PC-9 (cell line): ENCODE results near the gene CPED1. TPM values are rescaled to one million over a fixed set of nuclear protein-coding genes. Genes with fewer than 3 reads are reported as not detected.

Experiments used
- BruUV-seq: library from RNA; stranded (reverse); fragments of 400-500 nt; replicated peaks from 2 replicates; lab custom pipeline; 2021; lab: Mats Ljungman, UMichigan
- CTCF ChIA-PET: fragments of 300-600 bp; sonication (Branson Sonifier 250); formaldehyde crosslinking; loops from one replicate; lab custom pipeline; 2022; ENCODE audit warnings: antibody characterized with exemption; lab: Charles Lee
- POLR2A ChIA-PET: fragments of 300-600 bp; sonication (Branson Sonifier 250); formaldehyde crosslinking; loops from one replicate; lab custom pipeline; 2022; ENCODE audit warnings: antibody characterized with exemption; ENCODE audit not compliant: unreplicated experiment; lab: Charles Lee
- DNase-seq, 2 experiments: peaks; one replicate each; pipeline versions ENCODE4 v3.0.0 to v3.0.0-alpha.2; 2015 to 2022; ENCODE audit warnings: mixed read lengths in 1 of 2
- H2AFZ ChIP-seq: fragments of 200-600 bp; sonication (generic); 2 replicates; pipeline ENCODE4 v1.8.1; 2017; ENCODE audit warnings: antibody characterized with exemption
- H3F3A ChIP-seq: fragments of 200-600 bp; sonication (generic); 2 replicates; pipeline ENCODE4 v1.8.1; 2017; ENCODE audit warnings: antibody characterized with exemption, mild to moderate bottlenecking, low read depth; ENCODE audit not compliant: insufficient read depth
- H3K27ac ChIP-seq: fragments of 200-600 bp; sonication (generic); 2 replicates; pipeline ENCODE4 v1.6.1; 2016; ENCODE audit warnings: mixed run types
- H3K27me3 ChIP-seq: fragments of 200-600 bp; sonication (generic); 2 replicates; pipeline ENCODE4 v1.6.1; 2016; ENCODE audit warnings: low read depth, mixed run types; ENCODE audit not compliant: insufficient read depth
- H3K36me3 ChIP-seq: fragments of 200-600 bp; sonication (generic); 2 replicates; pipeline ENCODE4 v1.6.1; 2016; ENCODE audit warnings: low read depth, mixed run types
- H3K4me1 ChIP-seq: fragments of 200-600 bp; sonication (generic); replicated peaks from 2 replicates; pipeline ENCODE4 v1.6.1; 2016; ENCODE audit warnings: mixed run types; ENCODE audit not compliant: insufficient read depth
- H3K4me2 ChIP-seq: fragments of 200-600 bp; sonication (generic); 2 replicates; pipeline ENCODE4 v1.6.1; 2017; ENCODE audit warnings: mixed run types
- H3K4me3 ChIP-seq: fragments of 200-600 bp; sonication (generic); 2 replicates; pipeline ENCODE4 v1.6.1; 2016; ENCODE audit warnings: mixed run types
- H3K79me2 ChIP-seq: fragments of 200-600 bp; sonication (generic); 2 replicates; pipeline ENCODE4 v1.6.1; 2017; ENCODE audit warnings: low read depth, mixed run types
- H3K9me2 ChIP-seq: fragments of 200-600 bp; sonication (generic); 2 replicates; pipeline ENCODE4 v1.8.1; 2017; ENCODE audit warnings: mild to moderate bottlenecking; ENCODE audit not compliant: insufficient read depth
- H3K9me3 ChIP-seq: fragments of 200-600 bp; sonication (generic); 2 replicates; pipeline ENCODE4 v1.8.1; 2016; ENCODE audit warnings: low read depth; ENCODE audit not compliant: insufficient read depth
- H4K20me1 ChIP-seq: fragments of 200-600 bp; sonication (generic); 2 replicates; pipeline ENCODE4 v1.8.1; 2017; ENCODE audit not compliant: insufficient read depth
- EZH2 ChIP-seq: fragments of 200-600 bp; sonication (generic); IDR thresholded peaks from 2 replicates; pipeline ENCODE4 v1.8.0; 2017; ENCODE audit warnings: antibody characterized with exemption, low read depth
- intact Hi-C: fragments of 100-400 bp; cut with micrococcal nuclease; formaldehyde crosslinking; loops from one replicate; pipeline ENCODE4 v1.10.0; 2022; ENCODE audit not compliant: unreplicated experiment
- total RNA-seq: library from RNA; stranded (reverse); gene quantifications from 2 replicates; pipeline ENCODE4 v1.2.3, GENCODE V29; 2021
- TF ChIP-seq, protein P1 (sequence below): fragments of 200-600 bp; sonication (generic); conservative IDR thresholded peaks from 2 replicates; pipeline ENCODE4 v1.6.1; 2017; ENCODE audit warnings: mixed run types, antibody characterized with exemption, mild to moderate bottlenecking, moderate library complexity

Gene CPED1
- total RNA-seq, 1 experiment from 2014 or later: 2.4 TPM

DNA sequence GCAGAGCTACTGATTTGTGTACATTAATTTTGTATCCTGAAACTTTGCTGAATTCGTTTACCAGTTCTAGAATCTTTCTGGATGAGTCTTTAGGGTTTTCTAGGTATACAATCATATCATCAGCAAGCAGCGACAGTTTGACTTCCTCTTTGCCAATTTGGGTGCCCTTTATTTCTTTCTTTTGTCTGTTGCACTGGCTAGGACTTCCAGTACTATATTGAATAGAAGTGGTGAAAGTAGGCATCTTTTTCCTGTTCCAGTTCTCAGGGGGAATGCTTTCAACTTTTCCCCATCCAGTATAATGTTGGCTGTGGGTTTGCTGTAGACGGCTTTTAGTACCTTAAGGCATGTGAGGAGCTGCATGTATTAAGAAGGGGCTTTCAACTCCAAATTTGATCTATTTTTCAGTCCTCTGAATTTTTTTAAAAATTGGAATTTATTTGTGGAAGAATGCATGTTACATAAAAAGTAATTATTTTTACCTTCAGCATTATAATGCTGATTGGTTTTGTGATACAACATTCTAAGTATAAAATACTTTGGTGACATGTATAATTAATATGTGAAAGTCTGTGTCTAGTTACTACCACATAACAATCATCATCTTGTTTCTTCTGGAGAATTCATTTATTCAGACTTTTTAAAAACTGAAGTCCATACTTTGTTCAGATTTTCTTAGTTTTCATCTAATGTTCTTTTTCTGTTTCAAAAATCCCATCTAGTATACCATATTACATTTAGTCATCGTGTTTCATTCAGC, 49.6 kb downstream of the CPED1 start:
- CTCF ChIA-PET: no interaction called here
- no peak overlapping the region for H3K4me3 ChIP-seq
- H3K9me2 ChIP-seq: no peaks in the 10 kb centered on the region
- no peak overlapping the region for H3K27ac ChIP-seq
- H2AFZ ChIP-seq: peak overlapping the region; percentile 33; the same call in 1 of the 2 replicates
- BruUV-seq: no TSS peak
- intact Hi-C loops: no loop called here
- no peaks in the 10 kb centered on the region for H3K27me3 ChIP-seq
- no peak overlapping the region for H3K4me2 ChIP-seq
- H3K9me3 ChIP-seq: no peaks in the 10 kb centered on the region
- no peak for DNase-seq
- H4K20me1 ChIP-seq: no peaks in the 10 kb centered on the region
- H3F3A ChIP-seq: no peaks in the 10 kb centered on the region
- H3K79me2 ChIP-seq: no peaks in the 10 kb centered on the region
- POLR2A ChIA-PET: no interaction called here
- TF ChIP-seq EZH2: no peak
- TF ChIP-seq, protein P1, sequence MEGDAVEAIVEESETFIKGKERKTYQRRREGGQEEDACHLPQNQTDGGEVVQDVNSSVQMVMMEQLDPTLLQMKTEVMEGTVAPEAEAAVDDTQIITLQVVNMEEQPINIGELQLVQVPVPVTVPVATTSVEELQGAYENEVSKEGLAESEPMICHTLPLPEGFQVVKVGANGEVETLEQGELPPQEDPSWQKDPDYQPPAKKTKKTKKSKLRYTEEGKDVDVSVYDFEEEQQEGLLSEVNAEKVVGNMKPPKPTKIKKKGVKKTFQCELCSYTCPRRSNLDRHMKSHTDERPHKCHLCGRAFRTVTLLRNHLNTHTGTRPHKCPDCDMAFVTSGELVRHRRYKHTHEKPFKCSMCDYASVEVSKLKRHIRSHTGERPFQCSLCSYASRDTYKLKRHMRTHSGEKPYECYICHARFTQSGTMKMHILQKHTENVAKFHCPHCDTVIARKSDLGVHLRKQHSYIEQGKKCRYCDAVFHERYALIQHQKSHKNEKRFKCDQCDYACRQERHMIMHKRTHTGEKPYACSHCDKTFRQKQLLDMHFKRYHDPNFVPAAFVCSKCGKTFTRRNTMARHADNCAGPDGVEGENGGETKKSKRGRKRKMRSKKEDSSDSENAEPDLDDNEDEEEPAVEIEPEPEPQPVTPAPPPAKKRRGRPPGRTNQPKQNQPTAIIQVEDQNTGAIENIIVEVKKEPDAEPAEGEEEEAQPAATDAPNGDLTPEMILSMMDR: no peak
- H3K4me1 ChIP-seq: peaks cover 8% of the 10 kb centered on the region; the same call in 1 of the 2 replicates
- no peaks in the 10 kb centered on the region for H3K36me3 ChIP-seq

DNA sequence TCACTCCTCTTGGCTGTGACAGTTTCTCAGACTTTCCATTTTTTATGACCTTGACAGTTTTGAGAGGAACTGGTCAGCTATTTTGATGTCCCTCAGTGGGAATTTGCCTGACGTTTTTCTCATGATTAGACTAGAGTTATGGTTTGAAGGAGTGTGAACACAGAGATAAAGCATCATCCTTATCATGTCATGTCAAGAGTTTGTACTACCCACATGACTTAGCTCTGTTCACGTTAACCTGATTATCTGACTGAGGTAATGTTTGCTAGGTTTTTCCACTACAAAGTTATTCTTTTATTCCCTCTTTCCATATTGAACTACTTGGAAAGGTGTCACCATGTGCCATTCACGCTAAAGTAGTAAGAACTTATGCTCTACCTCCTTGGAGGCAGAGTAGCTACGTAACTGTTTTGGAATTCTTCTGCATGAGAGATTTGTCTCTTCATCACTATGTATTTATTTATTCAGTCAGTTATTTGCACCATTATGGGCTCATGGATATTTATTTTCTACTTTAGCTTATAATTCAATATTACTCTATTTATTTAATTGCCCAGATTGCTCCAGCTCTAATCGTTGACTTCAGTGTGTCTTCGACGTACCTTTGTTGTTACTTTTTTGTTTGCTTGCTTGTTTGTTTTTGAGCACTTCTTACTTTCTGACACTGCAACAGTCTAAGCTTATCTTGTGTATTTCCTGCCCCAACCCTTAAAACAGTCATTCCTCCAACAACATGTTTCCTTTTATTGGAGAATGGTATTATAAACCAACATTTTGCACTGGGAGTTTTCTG, 50.4 kb downstream of the CPED1 start:
- no peaks in the 10 kb centered on the region for H3K79me2 ChIP-seq
- H3K36me3 ChIP-seq: no peaks in the 10 kb centered on the region
- H3K27me3 ChIP-seq: no peaks in the 10 kb centered on the region
- BruUV-seq: no TSS peak
- H3K9me2 ChIP-seq: no peaks in the 10 kb centered on the region
- intact Hi-C loops: no loop called here
- H3F3A ChIP-seq: no peaks in the 10 kb centered on the region
- DNase-seq: no peak
- TF ChIP-seq EZH2: no peak
- TF ChIP-seq, protein P1: no peak
- POLR2A ChIA-PET: no interaction called here
- CTCF ChIA-PET: no interaction called here
- H3K4me3 ChIP-seq: no peak overlapping the region
- H3K4me1 ChIP-seq: peaks cover 8% of the 10 kb centered on the region; the same call in 1 of the 2 replicates
- no peak overlapping the region for H3K27ac ChIP-seq
- no peak overlapping the region for H3K4me2 ChIP-seq
- no peaks in the 10 kb centered on the region for H3K9me3 ChIP-seq
- H2AFZ ChIP-seq: peak overlapping the region; percentile 33; the same call in 1 of the 2 replicates
- H4K20me1 ChIP-seq: no peaks in the 10 kb centered on the region

GRCh38 chr7:121039510-121039822, 51.0 kb downstream of the CPED1 start:
- intact Hi-C loops: no loop called here
- TF ChIP-seq, protein P1: no peak
- TF ChIP-seq EZH2: no peak
- Histone ChIP-seq H3K79me2 (no peaks in the 10 kb centered on the region), H3K4me2 (no peak overlapping the region), H3K27me3 (no peaks in the 10 kb centered on the region), H3K4me3 (no peak overlapping the region), H3K27ac (no peak overlapping the region), H3F3A (no peaks in the 10 kb centered on the region), H4K20me1 (no peaks in the 10 kb centered on the region), H2AFZ (no peak overlapping the region), H3K9me2 (no peaks in the 10 kb centered on the region), H3K9me3 (no peaks in the 10 kb centered on the region), H3K36me3 (no peaks in the 10 kb centered on the region), H3K4me1 (peaks cover 8% of the 10 kb centered on the region; the same call in 1 of the 2 replicates)
- no TSS peak for BruUV-seq
- CTCF ChIA-PET: no interaction called here
- POLR2A ChIA-PET: no interaction called here
- DNase-seq: no peak
